Upper lobe of right lung (tissue), 1 donor: Measurements from ENCODE around the gene DTX1. TPM values are rescaled to one million over a fixed set of nuclear protein-coding genes. Genes with fewer than 3 reads are reported as not detected.

Experiments
- ATAC-seq: fragments of 200-7000 bp; cut with Tn5 transposase; one replicate; pipeline ENCODE4 v1.9.1; 2020; ENCODE audit warnings: mild to moderate bottlenecking, moderate library complexity
- DNase-seq: peaks from one replicate; pipeline ENCODE4 v3.0.0-alpha.2; 2020
- H3K27ac ChIP-seq: fragments of 200-600 bp; one replicate; pipeline ENCODE4 v1.8.0; 2022
- H3K27me3 ChIP-seq: fragments of 200-600 bp; one replicate; pipeline ENCODE4 v1.8.0; 2022; ENCODE audit warnings: mild to moderate bottlenecking
- H3K36me3 ChIP-seq: fragments of 200-600 bp; one replicate; pipeline ENCODE4 v1.8.0; 2022
- H3K4me1 ChIP-seq: fragments of 200-600 bp; one replicate; pipeline ENCODE4 v1.8.0; 2022
- H3K4me3 ChIP-seq: fragments of 200-600 bp; one replicate; pipeline ENCODE4 v1.8.0; 2022; ENCODE audit warnings: mild to moderate bottlenecking
- H3K9me3 ChIP-seq: fragments of 200-600 bp; one replicate; pipeline ENCODE4 v1.8.0; 2022
- CTCF ChIP-seq: fragments of 200-600 bp; IDR thresholded peaks from one replicate; pipeline ENCODE4 v1.8.0; 2022; ENCODE audit warnings: antibody characterized with exemption
- intact Hi-C: fragments of 100-400 bp; cut with DNase I; formaldehyde crosslinking; loops from one replicate; pipeline ENCODE4 v1.11.0; 2022
- total RNA-seq: library from RNA; stranded (reverse); fragmentation: NEBNext Ultra II Directional; extraction: Animal tissue kit (Norgen Biotek cat#: 25700); gene quantifications from one replicate; pipeline ENCODE4 v1.2.1, GENCODE V29; 2021
- donor health status: DM: no; HTN: yes; CAD: no; lungs with severe emphysema.

Gene DTX1
- total RNA-seq, 1 donor from 2014 or later = 5.1 TPM

GRCh38 chr12:113019025-113019424 is 37.5 kb upstream of the DTX1 start:
- DNase-seq (no peak), ATAC-seq (no peak)
- no peaks in the 10 kb centered on the region for H3K27me3 ChIP-seq
- TF ChIP-seq CTCF = no peak
- H3K9me3 ChIP-seq = no peaks in the 10 kb centered on the region
- H3K4me1 ChIP-seq = no peaks in the 10 kb centered on the region
- no peaks in the 10 kb centered on the region for H3K36me3 ChIP-seq
- H3K27ac ChIP-seq = no peak overlapping the region
- intact Hi-C loops = no loop called here
- H3K4me3 ChIP-seq = no peak overlapping the region

- intact Hi-C loops = no loop called here
- Histone ChIP-seq H3K4me3 (no peak overlapping the region), H3K27ac (no peak overlapping the region), H3K4me1 (no peaks in the 10 kb centered on the region), H3K9me3 (no peaks in the 10 kb centered on the region), H3K27me3 (no peaks in the 10 kb centered on the region), H3K36me3 (no peaks in the 10 kb centered on the region)
- no peak for TF ChIP-seq CTCF
- DNase-seq (no peak), ATAC-seq (no peak)
These were observed 35.0 kb upstream of the DTX1 start for GRCh38 chr12:113021500-113021899.

- ATAC-seq = no peak
- Histone ChIP-seq H3K36me3 (no peaks in the 10 kb centered on the region), H3K27ac (no peak overlapping the region), H3K9me3 (no peaks in the 10 kb centered on the region), H3K4me1 (no peaks in the 10 kb centered on the region), H3K4me3 (no peak overlapping the region), H3K27me3 (no peaks in the 10 kb centered on the region)
- intact Hi-C loops = no loop called here
- no peak for TF ChIP-seq CTCF
- DNase-seq = no peak
These were observed 33.8 kb upstream of the DTX1 start for GRCh38 chr12:113022563-113023297.

- Histone ChIP-seq H3K4me1 (no peaks in the 10 kb centered on the region), H3K27ac (no peak overlapping the region), H3K27me3 (no peaks in the 10 kb centered on the region), H3K36me3 (no peaks in the 10 kb centered on the region), H3K4me3 (no peak overlapping the region), H3K9me3 (no peaks in the 10 kb centered on the region)
- DNase-seq (no peak), ATAC-seq (no peak)
- TF ChIP-seq CTCF = no peak
- intact Hi-C loops = no loop called here
These were observed 28.8 kb upstream of the DTX1 start for GRCh38 chr12:113027726-113028125.

GRCh38 chr12:113030875-113031525 is 25.5 kb upstream of the DTX1 start:
- H3K27ac ChIP-seq = no peak overlapping the region
- peak; percentile 71 for TF ChIP-seq CTCF
- no peaks in the 10 kb centered on the region for H3K4me1 ChIP-seq
- H3K4me3 ChIP-seq = no peak overlapping the region
- DNase-seq (no peak), ATAC-seq (peak; percentile 83)
- intact Hi-C loops = no loop called here
- H3K36me3 ChIP-seq = no peaks in the 10 kb centered on the region
- no peaks in the 10 kb centered on the region for H3K9me3 ChIP-seq
- H3K27me3 ChIP-seq = no peaks in the 10 kb centered on the region
